Transverse colon (tissue), 3 donors: ENCODE measurements around the gene PITX1.

Experiments
- EP300 ChIP-seq: sonication (generic); formaldehyde crosslinking; IDR thresholded peaks from one replicate; pipeline ENCODE4 v1.6.1; 2017; ENCODE audit warnings: antibody characterized with exemption, low read depth
- POLR2A ChIP-seq: fragments of 450-650 bp; IDR thresholded peaks from one replicate; pipeline ENCODE4 v1.6.1; 2016; ENCODE audit warnings: antibody characterized with exemption, mild to moderate bottlenecking, moderate library complexity
- TF ChIP-seq, protein P1 (sequence below), 5 experiments: fragments of 200-600 bp in 3 of 5; fragments of 450-650 bp in 2 of 5; sonication (generic) in 3 of 5; IDR thresholded peaks; 1 replicate in 2 of 5; 2 replicates in 3 of 5; pipeline ENCODE4 v1.5.1; 2016 to 2017; ENCODE audit warnings: antibody characterized with exemption in 5 of 5, inconsistent platforms in 3 of 5, mild to moderate bottlenecking in 2 of 5, moderate library complexity in 1 of 5

DNA sequence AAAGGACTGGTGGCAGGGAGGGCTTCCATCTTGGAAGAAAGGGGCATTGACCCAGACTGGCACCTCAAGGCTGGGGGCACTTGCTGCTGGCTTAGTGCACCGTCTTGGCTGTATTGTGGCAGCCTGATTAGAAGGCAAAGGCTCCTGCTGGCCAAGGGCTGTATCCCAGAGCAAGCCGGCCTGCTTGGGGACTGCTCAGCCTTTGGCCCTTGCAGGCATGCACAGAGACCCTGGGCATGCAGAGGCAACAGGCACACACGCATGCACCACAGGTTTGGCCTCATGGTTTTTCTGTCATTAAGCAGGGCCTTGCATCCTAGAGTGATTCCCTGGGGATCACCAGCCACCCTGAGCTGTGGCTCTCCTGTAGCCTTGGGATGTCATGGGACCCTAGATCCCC, 29.0 kb downstream of the PITX1 start:
- TF ChIP-seq POLR2A (no peak), EP300 (no peak)
- TF ChIP-seq, protein P1, sequence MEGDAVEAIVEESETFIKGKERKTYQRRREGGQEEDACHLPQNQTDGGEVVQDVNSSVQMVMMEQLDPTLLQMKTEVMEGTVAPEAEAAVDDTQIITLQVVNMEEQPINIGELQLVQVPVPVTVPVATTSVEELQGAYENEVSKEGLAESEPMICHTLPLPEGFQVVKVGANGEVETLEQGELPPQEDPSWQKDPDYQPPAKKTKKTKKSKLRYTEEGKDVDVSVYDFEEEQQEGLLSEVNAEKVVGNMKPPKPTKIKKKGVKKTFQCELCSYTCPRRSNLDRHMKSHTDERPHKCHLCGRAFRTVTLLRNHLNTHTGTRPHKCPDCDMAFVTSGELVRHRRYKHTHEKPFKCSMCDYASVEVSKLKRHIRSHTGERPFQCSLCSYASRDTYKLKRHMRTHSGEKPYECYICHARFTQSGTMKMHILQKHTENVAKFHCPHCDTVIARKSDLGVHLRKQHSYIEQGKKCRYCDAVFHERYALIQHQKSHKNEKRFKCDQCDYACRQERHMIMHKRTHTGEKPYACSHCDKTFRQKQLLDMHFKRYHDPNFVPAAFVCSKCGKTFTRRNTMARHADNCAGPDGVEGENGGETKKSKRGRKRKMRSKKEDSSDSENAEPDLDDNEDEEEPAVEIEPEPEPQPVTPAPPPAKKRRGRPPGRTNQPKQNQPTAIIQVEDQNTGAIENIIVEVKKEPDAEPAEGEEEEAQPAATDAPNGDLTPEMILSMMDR (IDR thresholded peaks at IDR 0.05): no peak
